HG03442 (cell line): Measurements from ENCODE around the gene LRRC26.
"Not testable (repeated sequence)": the region's sequence is repeated elsewhere in the genome, so short reads cannot be mapped to it uniquely, and the experiment has no call there.

ENCODE experiments used
- ATAC-seq: cut with Tn5 transposase; IDR thresholded peaks from one replicate; pipeline ENCODE4 v1.9.1; 2021; ENCODE audit warnings: mild to moderate bottlenecking, moderate library complexity; ENCODE audit not compliant: unreplicated experiment

Gene LRRC26

DNA sequence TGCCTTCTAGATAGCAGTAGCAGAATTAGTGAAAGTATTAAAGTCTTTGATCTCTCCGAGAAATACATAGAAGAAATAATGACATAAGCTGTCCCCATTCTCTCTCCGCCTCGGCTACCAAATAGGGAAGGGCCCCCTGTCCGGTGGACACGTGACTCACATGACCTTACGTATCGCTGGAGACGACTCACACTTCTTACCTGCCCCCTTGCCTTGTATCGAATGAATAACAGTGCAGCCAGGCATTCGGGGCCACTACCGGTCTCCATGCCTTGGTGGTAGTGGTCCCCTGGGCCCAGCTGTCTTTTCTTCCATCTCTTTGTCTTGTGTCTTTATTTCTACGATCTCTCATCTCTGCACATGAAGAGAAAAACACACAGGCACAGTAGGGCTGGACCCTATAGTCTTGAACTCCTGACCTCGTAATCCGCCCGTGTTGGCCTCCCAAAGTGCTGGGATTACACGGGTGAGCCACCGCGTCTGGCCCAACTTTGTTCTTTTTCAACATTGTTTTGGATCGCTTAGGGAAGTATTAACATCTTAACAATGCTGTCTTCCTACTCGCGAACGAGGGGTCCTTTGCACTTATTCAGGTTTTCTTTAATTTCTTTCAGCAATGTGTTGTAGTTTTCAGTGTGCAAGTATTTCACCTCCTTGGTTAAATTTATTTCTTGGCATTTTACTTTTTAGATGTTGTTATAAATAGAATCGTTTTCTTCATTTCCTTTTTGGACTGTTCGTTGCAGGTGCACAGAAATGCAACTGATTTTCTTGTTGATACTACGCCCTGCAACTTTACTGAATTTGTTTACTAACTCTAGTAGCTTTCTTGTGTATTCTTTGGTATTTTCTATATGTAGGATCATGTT, 47.7 kb downstream of the LRRC26 start:
- not testable (repeated sequence) for ATAC-seq
